Chondrocyte (in vitro differentiated cells): ENCODE data around the gene PIM3. TPM values are rescaled to one million over a fixed set of nuclear protein-coding genes. Genes with fewer than 3 reads are reported as not detected.

Experiments used
- DNase-seq: peaks from one replicate; pipeline ENCODE4 v3.0.0; 2021; ENCODE audit warnings: mixed read lengths, low spot score
- H3K27ac Mint-ChIP-seq: one replicate; pipeline ENCODE4 v1.8.0; 2021; ENCODE audit warnings: mild to moderate bottlenecking, moderate library complexity, mixed read lengths; ENCODE audit not compliant: unreplicated experiment
- H3K27me3 Mint-ChIP-seq: 2 replicates; pipeline ENCODE4 v1.8.0; 2021; ENCODE audit warnings: low read depth, mixed read lengths
- H3K36me3 Mint-ChIP-seq: 2 replicates; pipeline ENCODE4 v1.8.0; 2021; ENCODE audit warnings: low read depth, mixed read lengths
- H3K4me1 Mint-ChIP-seq: 2 replicates; pipeline ENCODE4 v1.8.0; 2021; ENCODE audit warnings: low read depth, mild to moderate bottlenecking, mixed read lengths
- H3K4me3 Mint-ChIP-seq: one replicate; pipeline ENCODE4 v1.8.0; 2021; ENCODE audit warnings: mild to moderate bottlenecking, moderate library complexity, mixed read lengths; ENCODE audit not compliant: unreplicated experiment
- H3K9me3 Mint-ChIP-seq: 2 replicates; pipeline ENCODE4 v1.8.0; 2021; ENCODE audit warnings: low read depth, mixed read lengths
- total RNA-seq: library from RNA; stranded (reverse); gene quantifications from 3 replicates; pipeline ENCODE4 v1.2.1, GENCODE V29; 2021
- TF ChIP-seq, protein P1 (sequence below): fragments of 200-600 bp; sonication (generic); IDR thresholded peaks from 2 replicates; pipeline ENCODE4 v1.5.0; 2021; ENCODE audit warnings: antibody characterized with exemption, mild to moderate bottlenecking, moderate library complexity

Gene PIM3
- total RNA-seq, 1 donor from 2014 or later, result 18.2 TPM

DNA sequence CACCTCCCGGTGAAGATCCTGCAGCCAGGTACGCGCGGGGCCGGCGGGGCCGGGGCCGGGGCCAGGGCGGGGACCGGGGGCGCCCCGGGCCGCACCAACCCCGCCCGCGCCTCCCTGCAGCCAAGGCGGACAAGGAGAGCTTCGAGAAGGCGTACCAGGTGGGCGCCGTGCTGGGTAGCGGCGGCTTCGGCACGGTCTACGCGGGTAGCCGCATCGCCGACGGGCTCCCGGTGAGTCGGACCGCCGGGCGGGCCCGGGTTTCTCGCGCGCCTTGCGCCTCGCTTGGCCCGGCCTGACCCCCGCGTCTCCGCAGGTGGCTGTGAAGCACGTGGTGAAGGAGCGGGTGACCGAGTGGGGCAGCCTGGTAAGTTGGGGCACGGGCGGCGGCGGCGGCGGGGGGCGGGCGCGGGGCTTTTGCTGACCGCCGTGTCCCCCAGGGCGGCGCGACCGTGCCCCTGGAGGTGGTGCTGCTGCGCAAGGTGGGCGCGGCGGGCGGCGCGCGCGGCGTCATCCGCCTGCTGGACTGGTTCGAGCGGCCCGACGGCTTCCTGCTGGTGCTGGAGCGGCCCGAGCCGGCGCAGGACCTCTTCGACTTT, 531 bp downstream of the PIM3 start:
- peaks cover 7% of the 10 kb centered on the region for H3K4me1 Mint-ChIP-seq
- peak overlapping the region; percentile 86 for H3K27ac Mint-ChIP-seq

DNA sequence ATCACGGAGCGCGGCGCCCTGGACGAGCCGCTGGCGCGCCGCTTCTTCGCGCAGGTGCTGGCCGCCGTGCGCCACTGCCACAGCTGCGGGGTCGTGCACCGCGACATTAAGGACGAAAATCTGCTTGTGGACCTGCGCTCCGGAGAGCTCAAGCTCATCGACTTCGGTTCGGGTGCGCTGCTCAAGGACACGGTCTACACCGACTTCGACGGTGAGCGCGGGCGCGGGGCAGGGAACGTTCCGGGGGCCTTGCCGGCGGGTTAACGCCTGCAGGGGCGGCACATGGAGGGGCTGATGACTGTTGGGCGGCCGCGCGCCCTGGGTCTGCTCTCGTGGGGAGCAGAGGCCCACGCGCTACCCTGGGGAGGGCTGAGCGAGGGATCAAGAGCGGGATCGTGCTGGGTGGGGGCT, 1.0 kb downstream of the PIM3 start:
- TF ChIP-seq, protein P1, sequence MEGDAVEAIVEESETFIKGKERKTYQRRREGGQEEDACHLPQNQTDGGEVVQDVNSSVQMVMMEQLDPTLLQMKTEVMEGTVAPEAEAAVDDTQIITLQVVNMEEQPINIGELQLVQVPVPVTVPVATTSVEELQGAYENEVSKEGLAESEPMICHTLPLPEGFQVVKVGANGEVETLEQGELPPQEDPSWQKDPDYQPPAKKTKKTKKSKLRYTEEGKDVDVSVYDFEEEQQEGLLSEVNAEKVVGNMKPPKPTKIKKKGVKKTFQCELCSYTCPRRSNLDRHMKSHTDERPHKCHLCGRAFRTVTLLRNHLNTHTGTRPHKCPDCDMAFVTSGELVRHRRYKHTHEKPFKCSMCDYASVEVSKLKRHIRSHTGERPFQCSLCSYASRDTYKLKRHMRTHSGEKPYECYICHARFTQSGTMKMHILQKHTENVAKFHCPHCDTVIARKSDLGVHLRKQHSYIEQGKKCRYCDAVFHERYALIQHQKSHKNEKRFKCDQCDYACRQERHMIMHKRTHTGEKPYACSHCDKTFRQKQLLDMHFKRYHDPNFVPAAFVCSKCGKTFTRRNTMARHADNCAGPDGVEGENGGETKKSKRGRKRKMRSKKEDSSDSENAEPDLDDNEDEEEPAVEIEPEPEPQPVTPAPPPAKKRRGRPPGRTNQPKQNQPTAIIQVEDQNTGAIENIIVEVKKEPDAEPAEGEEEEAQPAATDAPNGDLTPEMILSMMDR, result peak; percentile 14
- peak; percentile 87 for DNase-seq
- peak overlapping the region; percentile 86 for H3K27ac Mint-ChIP-seq
- H3K36me3 Mint-ChIP-seq, result peaks cover 1% of the 10 kb centered on the region
- H3K9me3 Mint-ChIP-seq, result no peaks in the 10 kb centered on the region
- peak overlapping the region; percentile 84 for H3K4me3 Mint-ChIP-seq
- H3K27me3 Mint-ChIP-seq, result no peaks in the 10 kb centered on the region
- H3K4me1 Mint-ChIP-seq, result peaks cover 7% of the 10 kb centered on the region

More for the DNA sequence above, 531 bp downstream of the PIM3 start:
- Mint-ChIP-seq H3K9me3 (no peaks in the 10 kb centered on the region), H3K36me3 (peaks cover 1% of the 10 kb centered on the region), H3K27me3 (no peaks in the 10 kb centered on the region), H3K4me3 (peak overlapping the region; percentile 84)
- DNase-seq, result peak; percentile 86
- TF ChIP-seq, protein P1, result no peak

DNA sequence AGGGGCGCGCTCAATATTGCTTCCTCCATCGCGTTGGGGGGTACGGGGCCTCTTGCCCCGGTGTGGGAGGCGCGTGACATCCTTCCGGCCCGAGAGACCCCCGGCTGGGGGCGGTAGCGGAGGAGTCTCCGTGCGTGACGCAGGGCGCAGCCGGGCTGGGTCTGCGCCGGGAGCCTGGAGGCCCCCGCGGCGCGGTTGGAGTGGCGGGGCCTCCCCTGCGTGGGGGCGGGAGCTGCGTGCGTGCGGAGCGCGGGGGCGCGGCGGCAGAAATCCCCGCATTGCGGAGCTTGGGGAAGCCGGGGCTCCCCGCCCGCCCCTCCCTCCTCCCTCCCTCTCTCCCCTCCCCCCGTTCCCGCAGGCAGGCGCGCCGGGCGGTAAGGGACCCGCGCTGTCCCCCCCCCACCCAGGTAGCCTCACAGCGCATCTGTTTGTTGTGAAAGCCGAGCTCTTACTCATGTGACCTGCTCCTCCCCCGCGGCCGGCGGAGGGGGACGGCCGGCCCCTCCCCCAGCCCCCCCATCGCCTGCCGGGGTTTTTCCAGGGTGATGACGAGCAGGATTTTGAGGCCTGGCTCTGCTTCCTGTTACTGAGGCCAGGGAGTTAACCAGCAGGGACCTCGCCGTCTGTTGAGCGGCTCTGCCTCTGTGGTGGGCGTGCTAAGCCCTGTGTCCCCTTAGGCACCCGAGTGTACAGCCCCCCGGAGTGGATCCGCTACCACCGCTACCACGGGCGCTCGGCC, 1.6 kb downstream of the PIM3 start:
- peak; percentile 68 for DNase-seq
- H3K36me3 Mint-ChIP-seq, result peaks cover 1% of the 10 kb centered on the region
- peak overlapping the region; percentile 86 for H3K27ac Mint-ChIP-seq
- H3K4me3 Mint-ChIP-seq, result peak overlapping the region; percentile 84
- TF ChIP-seq, protein P1, result no peak
- no peaks in the 10 kb centered on the region for H3K9me3 Mint-ChIP-seq
- H3K27me3 Mint-ChIP-seq, result no peaks in the 10 kb centered on the region
- H3K4me1 Mint-ChIP-seq, result peaks cover 8% of the 10 kb centered on the region

GRCh38 chr22:49962751-49963646, 2.4 kb downstream of the PIM3 start:
- H3K36me3 Mint-ChIP-seq, result peaks cover 1% of the 10 kb centered on the region
- H3K9me3 Mint-ChIP-seq, result no peaks in the 10 kb centered on the region
- H3K27ac Mint-ChIP-seq, result peak overlapping the region; percentile 73
- no peaks in the 10 kb centered on the region for H3K27me3 Mint-ChIP-seq
- peak overlapping the region; percentile 70 for H3K4me3 Mint-ChIP-seq
- peaks cover 10% of the 10 kb centered on the region for H3K4me1 Mint-ChIP-seq
- TF ChIP-seq, protein P1, result peak; percentile 25
- peak; percentile 93 for DNase-seq

GRCh38 chr22:49963647-49964026, 3.1 kb downstream of the PIM3 start:
- Mint-ChIP-seq H3K27me3 (no peaks in the 10 kb centered on the region), H3K9me3 (no peaks in the 10 kb centered on the region), H3K4me3 (peak overlapping the region; percentile 58), H3K4me1 (peaks cover 10% of the 10 kb centered on the region), H3K27ac (no peak overlapping the region), H3K36me3 (peaks cover 1% of the 10 kb centered on the region)
- DNase-seq, result no peak
- TF ChIP-seq, protein P1, result no peak
